ENCODE results near the gene MAN1C1. TPM values are rescaled to one million over a fixed set of nuclear protein-coding genes. Genes with fewer than 3 reads are reported as not detected.

The MAN1C1 gene
- total RNA-seq, 2 experiments from 2014 or later: 3.7 to 4.4 TPM

DNA sequence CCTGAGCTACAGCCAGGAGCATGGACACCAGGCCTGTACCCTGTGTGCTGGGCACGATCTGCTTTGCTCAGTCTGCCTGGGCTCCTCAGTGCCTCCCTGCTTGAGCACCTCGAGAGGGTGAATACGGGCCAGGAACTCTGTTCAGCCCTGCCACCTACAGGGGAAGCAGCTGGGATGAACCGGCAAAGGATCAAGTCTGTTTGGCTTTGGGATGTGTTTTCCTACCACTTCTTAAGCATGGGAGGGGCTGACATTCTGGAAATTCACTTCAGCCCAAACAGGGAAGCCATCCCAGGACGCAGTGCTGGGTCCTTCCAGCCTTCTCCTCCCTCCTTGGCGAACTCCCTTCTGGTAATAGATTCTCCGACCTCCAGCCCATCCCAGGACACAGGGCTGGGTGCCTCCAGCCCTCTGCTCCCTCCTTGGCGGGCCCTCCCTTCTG is 127.6 kb downstream of the MAN1C1 start:
- peaks cover 9% of the 10 kb centered on the region for H3K4me1 Mint-ChIP-seq (ENCODE audit: low read depth)
- TF ChIP-seq, protein P1, sequence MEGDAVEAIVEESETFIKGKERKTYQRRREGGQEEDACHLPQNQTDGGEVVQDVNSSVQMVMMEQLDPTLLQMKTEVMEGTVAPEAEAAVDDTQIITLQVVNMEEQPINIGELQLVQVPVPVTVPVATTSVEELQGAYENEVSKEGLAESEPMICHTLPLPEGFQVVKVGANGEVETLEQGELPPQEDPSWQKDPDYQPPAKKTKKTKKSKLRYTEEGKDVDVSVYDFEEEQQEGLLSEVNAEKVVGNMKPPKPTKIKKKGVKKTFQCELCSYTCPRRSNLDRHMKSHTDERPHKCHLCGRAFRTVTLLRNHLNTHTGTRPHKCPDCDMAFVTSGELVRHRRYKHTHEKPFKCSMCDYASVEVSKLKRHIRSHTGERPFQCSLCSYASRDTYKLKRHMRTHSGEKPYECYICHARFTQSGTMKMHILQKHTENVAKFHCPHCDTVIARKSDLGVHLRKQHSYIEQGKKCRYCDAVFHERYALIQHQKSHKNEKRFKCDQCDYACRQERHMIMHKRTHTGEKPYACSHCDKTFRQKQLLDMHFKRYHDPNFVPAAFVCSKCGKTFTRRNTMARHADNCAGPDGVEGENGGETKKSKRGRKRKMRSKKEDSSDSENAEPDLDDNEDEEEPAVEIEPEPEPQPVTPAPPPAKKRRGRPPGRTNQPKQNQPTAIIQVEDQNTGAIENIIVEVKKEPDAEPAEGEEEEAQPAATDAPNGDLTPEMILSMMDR (IDR thresholded peaks at IDR 0.05): no peak
- no peak for ATAC-seq
- H3K27me3 Mint-ChIP-seq: no peaks in the 10 kb centered on the region
- DNase-seq: no peak
- intact Hi-C loops (cut with micrococcal nuclease): no loop called here
- no peaks in the 10 kb centered on the region for H3K36me3 Mint-ChIP-seq (ENCODE audit: low read depth)
- CTCF ChIA-PET: no interaction called here
- H3K4me3 Mint-ChIP-seq: no peak overlapping the region
- no peaks in the 10 kb centered on the region for H3K9me3 Mint-ChIP-seq
- H3K27ac Mint-ChIP-seq: no peak overlapping the region
- POLR2A ChIA-PET: interaction anchor here (0.6 kb wide), 1 partner anchor 833 kb away, joined by 3 read pairs; no protein-coding TSS in a partner anchor

DNA sequence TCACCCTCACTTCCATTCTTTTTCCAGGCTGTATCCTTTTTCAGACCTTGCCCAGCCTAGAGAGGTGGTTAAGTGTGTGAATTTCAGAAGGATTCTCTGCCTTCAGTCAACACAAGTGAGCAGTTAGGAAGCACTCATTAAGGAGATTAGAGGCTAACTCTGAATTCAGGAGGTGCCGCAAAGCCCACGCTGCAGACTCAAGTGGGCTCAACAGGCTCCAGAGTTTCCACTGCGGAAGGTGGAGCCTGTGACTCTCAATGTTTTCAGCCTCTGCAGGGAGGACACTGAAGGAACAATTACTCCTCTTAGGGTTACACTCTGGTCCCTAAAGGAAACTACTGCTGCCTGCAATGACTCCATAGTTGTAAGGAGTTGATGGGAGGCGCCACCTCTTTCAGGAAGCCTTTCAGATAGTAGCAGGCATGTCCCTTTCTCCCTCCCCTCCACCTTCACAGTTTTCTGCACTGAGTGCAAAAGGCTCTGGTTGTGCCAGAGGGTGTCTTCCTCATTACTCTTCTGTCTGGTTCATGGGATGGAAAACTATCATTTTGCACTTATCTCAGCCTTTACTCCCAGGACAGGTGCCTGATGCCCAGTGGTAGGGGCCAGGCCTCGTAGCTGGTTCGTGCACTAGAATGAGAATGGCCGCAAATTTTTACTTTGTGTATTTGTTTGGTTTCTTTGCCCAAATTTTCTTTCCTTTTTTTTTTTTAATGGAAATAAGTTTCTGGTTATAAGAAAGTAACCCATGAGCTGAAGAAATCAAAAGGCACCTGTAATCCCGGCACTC is 128.2 kb downstream of the MAN1C1 start:
- no peak overlapping the region for H3K4me3 Mint-ChIP-seq
- intact Hi-C loops (cut with micrococcal nuclease): no loop called here
- ATAC-seq: no peak
- H3K36me3 Mint-ChIP-seq (ENCODE audit: low read depth): no peaks in the 10 kb centered on the region
- POLR2A ChIA-PET: no interaction called here
- H3K4me1 Mint-ChIP-seq (ENCODE audit: low read depth): peaks cover 9% of the 10 kb centered on the region
- H3K9me3 Mint-ChIP-seq: no peaks in the 10 kb centered on the region
- CTCF ChIA-PET: no interaction called here
- H3K27me3 Mint-ChIP-seq: no peaks in the 10 kb centered on the region
- no peak for DNase-seq
- TF ChIP-seq, protein P1 (IDR thresholded peaks at IDR 0.05): no peak
- H3K27ac Mint-ChIP-seq: no peak overlapping the region

- TF ChIP-seq, protein P1 (IDR thresholded peaks at IDR 0.05): no peak
- ATAC-seq (no peak), DNase-seq (no peak)
- intact Hi-C loops (cut with micrococcal nuclease): no loop called here
- Mint-ChIP-seq H3K9me3 (no peaks in the 10 kb centered on the region), H3K27ac (no peak overlapping the region), H3K36me3 (ENCODE audit: low read depth) (no peaks in the 10 kb centered on the region), H3K4me3 (no peak overlapping the region), H3K27me3 (no peaks in the 10 kb centered on the region), H3K4me1 (ENCODE audit: low read depth) (peaks cover 2% of the 10 kb centered on the region)
- ChIA-PET CTCF (no interaction called here), POLR2A (interaction anchor here (1.0 to 1.6 kb wide), 2 partner anchors 12 to 24 kb away, joined by 3 to 4 read pairs; no protein-coding TSS in a partner anchor)
These were observed 129.9 kb downstream of the MAN1C1 start for GRCh38 chr1:25746299-25747045.

DNA sequence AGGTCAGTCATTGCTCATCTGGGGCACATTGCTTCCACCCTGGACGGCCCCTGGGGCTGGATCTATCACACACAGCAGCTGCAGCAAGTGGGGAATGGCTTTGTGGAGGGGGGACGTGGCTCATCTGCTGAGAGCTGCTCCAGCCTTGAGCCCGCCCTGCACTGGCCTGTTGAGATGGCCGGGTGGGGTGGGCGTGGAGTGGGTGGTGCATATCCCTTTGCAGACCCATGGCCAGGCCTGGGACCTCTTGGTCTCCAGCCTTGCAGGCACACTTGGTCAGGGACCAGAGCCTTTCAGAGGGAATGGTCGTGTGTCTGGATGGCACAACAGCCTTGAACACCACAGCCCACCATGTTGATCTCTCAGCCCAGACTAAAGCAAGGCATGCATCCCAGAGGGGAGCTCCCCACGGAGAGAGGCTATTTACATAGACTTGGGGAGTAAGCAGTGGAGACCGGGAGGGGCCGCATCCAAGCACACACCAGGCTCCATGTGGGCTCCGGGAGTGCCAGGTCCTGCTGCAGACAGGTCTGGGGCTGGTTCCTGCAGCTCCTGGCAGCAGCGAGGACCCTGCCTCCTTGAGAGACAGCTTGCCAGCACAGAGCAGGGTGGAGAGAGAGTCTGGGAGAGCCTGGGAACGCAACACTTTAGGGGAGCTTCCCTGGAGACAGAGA is 130.6 kb downstream of the MAN1C1 start:
- ChIA-PET POLR2A (interaction anchor here (1.0 to 1.6 kb wide), 2 partner anchors 11 to 25 kb away, joined by 3 to 4 read pairs; no protein-coding TSS in a partner anchor), CTCF (no interaction called here)
- Mint-ChIP-seq H3K4me1 (ENCODE audit: low read depth) (peaks cover under 1% of the 10 kb centered on the region), H3K27ac (no peak overlapping the region), H3K9me3 (no peaks in the 10 kb centered on the region), H3K4me3 (no peak overlapping the region), H3K27me3 (no peaks in the 10 kb centered on the region), H3K36me3 (ENCODE audit: low read depth) (no peaks in the 10 kb centered on the region)
- intact Hi-C loops (cut with micrococcal nuclease): no loop called here
- DNase-seq: no peak
- TF ChIP-seq, protein P1 (IDR thresholded peaks at IDR 0.05): no peak
- ATAC-seq: no peak
